MCF 10A (cell line): Measurements from ENCODE around the gene PPP4R1. TPM values are rescaled to one million over a fixed set of nuclear protein-coding genes. Genes with fewer than 3 reads are reported as not detected.

Experiments
- BruUV-seq: library from RNA; stranded (reverse); fragments of 400-500 nt; replicated peaks from 2 replicates; lab custom pipeline; 2021; lab: Mats Ljungman, UMichigan
- CTCF ChIA-PET: fragments of 300-600 bp; sonication (Branson Sonifier 250); formaldehyde crosslinking; extraction: SDS; loops from one replicate; lab custom pipeline; 2021; ENCODE audit warnings: antibody characterized with exemption, inconsistent platforms; lab: Yijun Ruan, JAX
- POLR2A ChIA-PET: fragments of 300-600, 350-650 bp; sonication (Branson Sonifier 250); formaldehyde crosslinking; extraction: SDS; loops from one replicate; lab custom pipeline; 2020; ENCODE audit warnings: antibody characterized with exemption, inconsistent platforms; lab: Yijun Ruan, JAX
- DNase-seq: peaks from one replicate; pipeline ENCODE4 v3.0.0-alpha.2; 2018; ENCODE audit not compliant: unreplicated experiment
- H3K27ac Mint-ChIP-seq: one replicate; pipeline ENCODE4 v1.8.0; 2022; ENCODE audit warnings: mild to moderate bottlenecking, low read depth, mixed read lengths; ENCODE audit not compliant: unreplicated experiment
- H3K27me3 Mint-ChIP-seq: one replicate; pipeline ENCODE4 v1.8.0; 2022; ENCODE audit warnings: mixed read lengths; ENCODE audit not compliant: insufficient read depth, unreplicated experiment
- H3K36me3 Mint-ChIP-seq: one replicate; pipeline ENCODE4 v1.8.0; 2022; ENCODE audit warnings: mild to moderate bottlenecking, moderate library complexity, mixed read lengths; ENCODE audit not compliant: insufficient read depth, unreplicated experiment
- H3K4me1 Mint-ChIP-seq: one replicate; pipeline ENCODE4 v1.8.0; 2022; ENCODE audit warnings: mixed read lengths; ENCODE audit not compliant: insufficient read depth, unreplicated experiment
- H3K4me3 Mint-ChIP-seq: one replicate; pipeline ENCODE4 v1.8.0; 2022; ENCODE audit warnings: mild to moderate bottlenecking, moderate library complexity, mixed read lengths; ENCODE audit not compliant: unreplicated experiment
- H3K9me3 Mint-ChIP-seq: one replicate; pipeline ENCODE4 v1.8.0; 2022; ENCODE audit warnings: mixed read lengths; ENCODE audit not compliant: unreplicated experiment
- intact Hi-C: fragments of 100-400 bp; cut with micrococcal nuclease; formaldehyde crosslinking; loops from 2 replicates; pipeline ENCODE4 v1.14.1; 2022
- total RNA-seq: library from RNA; stranded (reverse); gene quantifications from 2 replicates; pipeline ENCODE4 v1.2.3, GENCODE V29; 2022
- TF ChIP-seq, protein P1 (sequence below): fragments of 200-600 bp; IDR thresholded peaks from one replicate; pipeline ENCODE4 v1.8.0; 2022; ENCODE audit warnings: antibody characterized with exemption, mild to moderate bottlenecking; ENCODE audit not compliant: unreplicated experiment

The PPP4R1 gene
- total RNA-seq, 1 experiment from 2014 or later: 109 TPM

DNA sequence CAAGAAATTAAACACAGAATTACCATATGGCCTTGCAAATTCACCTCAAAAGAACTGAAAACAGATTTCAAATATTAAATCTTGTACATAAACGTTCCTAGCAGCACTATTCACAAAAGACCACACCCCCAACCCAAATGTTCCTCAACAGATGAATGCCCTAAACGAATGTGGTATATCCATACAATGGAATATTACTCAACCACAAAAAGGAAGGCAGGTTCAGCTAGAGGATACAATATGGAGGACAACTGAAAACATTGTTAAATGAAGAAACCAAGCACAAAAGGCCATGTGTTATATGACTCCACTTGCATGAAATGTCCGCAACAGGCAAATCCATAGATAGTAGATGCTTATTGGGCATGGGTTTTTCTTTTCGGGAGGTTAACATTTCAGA lies 61.7 kb downstream of the PPP4R1 start:
- DNase-seq: no peak
- H3K4me1 Mint-ChIP-seq: no peaks in the 10 kb centered on the region
- H3K27ac Mint-ChIP-seq: no peak overlapping the region
- ChIA-PET POLR2A (interaction anchor here (0.5 to 1.3 kb wide), 2 partner anchors 11 to 55 kb away, joined by 3 to 6 read pairs; no protein-coding TSS in a partner anchor), CTCF (interaction anchor here (1.3 to 1.4 kb wide), 2 partner anchors 10 to 35 kb away, joined by 3 to 5 read pairs; no protein-coding TSS in a partner anchor)
- BruUV-seq: no TSS peak
- no peaks in the 10 kb centered on the region for H3K27me3 Mint-ChIP-seq
- TF ChIP-seq, protein P1, sequence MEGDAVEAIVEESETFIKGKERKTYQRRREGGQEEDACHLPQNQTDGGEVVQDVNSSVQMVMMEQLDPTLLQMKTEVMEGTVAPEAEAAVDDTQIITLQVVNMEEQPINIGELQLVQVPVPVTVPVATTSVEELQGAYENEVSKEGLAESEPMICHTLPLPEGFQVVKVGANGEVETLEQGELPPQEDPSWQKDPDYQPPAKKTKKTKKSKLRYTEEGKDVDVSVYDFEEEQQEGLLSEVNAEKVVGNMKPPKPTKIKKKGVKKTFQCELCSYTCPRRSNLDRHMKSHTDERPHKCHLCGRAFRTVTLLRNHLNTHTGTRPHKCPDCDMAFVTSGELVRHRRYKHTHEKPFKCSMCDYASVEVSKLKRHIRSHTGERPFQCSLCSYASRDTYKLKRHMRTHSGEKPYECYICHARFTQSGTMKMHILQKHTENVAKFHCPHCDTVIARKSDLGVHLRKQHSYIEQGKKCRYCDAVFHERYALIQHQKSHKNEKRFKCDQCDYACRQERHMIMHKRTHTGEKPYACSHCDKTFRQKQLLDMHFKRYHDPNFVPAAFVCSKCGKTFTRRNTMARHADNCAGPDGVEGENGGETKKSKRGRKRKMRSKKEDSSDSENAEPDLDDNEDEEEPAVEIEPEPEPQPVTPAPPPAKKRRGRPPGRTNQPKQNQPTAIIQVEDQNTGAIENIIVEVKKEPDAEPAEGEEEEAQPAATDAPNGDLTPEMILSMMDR: no peak
- intact Hi-C loops: no loop called here
- no peak overlapping the region for H3K4me3 Mint-ChIP-seq
- H3K9me3 Mint-ChIP-seq: no peaks in the 10 kb centered on the region
- peaks cover 97% of the 10 kb centered on the region for H3K36me3 Mint-ChIP-seq

DNA sequence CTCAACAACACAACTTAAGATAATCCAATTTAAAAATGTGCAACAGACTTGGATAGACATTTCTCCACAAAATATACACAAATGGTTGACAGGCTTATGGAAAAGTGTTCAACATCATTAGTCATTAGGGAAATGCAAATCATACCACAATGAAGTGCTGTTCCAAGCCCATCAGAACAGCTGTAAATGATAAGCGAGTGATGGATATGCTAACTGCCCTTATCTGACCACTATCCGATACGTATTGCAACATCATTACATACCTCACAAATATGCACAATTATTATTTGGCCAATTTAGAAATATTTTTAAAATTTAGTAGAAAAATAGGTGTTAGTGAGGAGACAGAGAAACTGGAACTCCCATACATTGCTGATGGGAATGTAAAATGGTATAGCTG lies 62.2 kb downstream of the PPP4R1 start:
- POLR2A ChIA-PET: interaction anchor here (0.5 to 1.3 kb wide), 4 partner anchors 10 to 179 kb away, joined by 3 to 6 read pairs (median 3); no protein-coding TSS in a partner anchor
- no peak overlapping the region for H3K27ac Mint-ChIP-seq
- BruUV-seq: no TSS peak
- H3K27me3 Mint-ChIP-seq: no peaks in the 10 kb centered on the region
- H3K4me1 Mint-ChIP-seq: no peaks in the 10 kb centered on the region
- H3K4me3 Mint-ChIP-seq: no peak overlapping the region
- TF ChIP-seq, protein P1: no peak
- CTCF ChIA-PET: interaction anchor here (1.3 kb wide), 1 partner anchor 9 kb away, joined by 5 read pairs; no protein-coding TSS in a partner anchor
- DNase-seq: no peak
- intact Hi-C loops: no loop called here
- no peaks in the 10 kb centered on the region for H3K9me3 Mint-ChIP-seq
- peaks cover 97% of the 10 kb centered on the region for H3K36me3 Mint-ChIP-seq

DNA sequence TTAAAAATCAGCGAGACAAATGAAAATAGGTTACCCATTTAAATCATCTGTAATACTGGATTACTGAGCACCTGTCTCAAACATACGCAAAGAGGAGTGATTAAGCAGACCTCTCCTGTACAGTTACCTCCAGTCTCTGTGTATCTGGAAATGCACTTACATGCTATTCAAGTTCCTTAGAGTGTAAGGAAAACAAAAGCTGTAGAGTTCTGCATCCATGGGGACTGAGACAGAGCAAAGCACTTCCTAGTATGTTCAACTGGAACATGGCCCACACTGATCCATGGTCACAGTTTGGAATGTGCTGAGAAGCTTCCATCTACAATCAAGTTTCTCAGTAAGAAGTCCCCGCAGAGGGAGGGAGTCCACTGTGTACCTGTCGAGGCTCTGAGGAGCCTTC lies 63.9 kb downstream of the PPP4R1 start:
- H3K36me3 Mint-ChIP-seq: peaks cover 97% of the 10 kb centered on the region

DNA sequence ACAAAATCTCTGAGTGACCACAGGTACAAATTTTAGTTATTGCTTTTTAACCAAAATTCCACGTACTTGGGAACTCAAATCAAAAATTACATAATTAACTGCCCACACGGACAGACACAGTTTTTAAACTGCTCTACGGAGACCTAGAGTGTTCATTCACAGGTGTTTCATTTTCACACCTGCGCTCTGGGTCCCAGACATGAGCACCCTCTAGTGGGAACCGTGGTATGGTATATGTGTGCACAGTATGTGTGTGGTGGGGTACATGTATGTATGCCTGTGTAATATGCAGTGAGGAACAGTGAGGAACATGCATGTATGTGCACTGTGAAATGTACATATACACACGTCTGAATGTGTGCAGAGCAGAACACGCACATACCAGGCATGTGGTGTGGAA lies 65.0 kb downstream of the PPP4R1 start:
- CTCF ChIA-PET: no interaction called here
- BruUV-seq: no TSS peak
- no peaks in the 10 kb centered on the region for H3K9me3 Mint-ChIP-seq
- POLR2A ChIA-PET: no interaction called here
- no peak overlapping the region for H3K27ac Mint-ChIP-seq
- no peaks in the 10 kb centered on the region for H3K4me1 Mint-ChIP-seq
- TF ChIP-seq, protein P1: no peak
- DNase-seq: no peak
- H3K36me3 Mint-ChIP-seq: peaks cover 95% of the 10 kb centered on the region
- intact Hi-C loops: no loop called here
- H3K27me3 Mint-ChIP-seq: no peaks in the 10 kb centered on the region
- H3K4me3 Mint-ChIP-seq: no peak overlapping the region

More for the DNA sequence above, 63.9 kb downstream of the PPP4R1 start:
- no peaks in the 10 kb centered on the region for H3K27me3 Mint-ChIP-seq
- ChIA-PET POLR2A (interaction anchor here (0.9 to 1.2 kb wide), 2 partner anchors 10 to 15 kb away, joined by 3 read pairs; no protein-coding TSS in a partner anchor), CTCF (no interaction called here)
- no peak overlapping the region for H3K27ac Mint-ChIP-seq
- TF ChIP-seq, protein P1: no peak
- no peak overlapping the region for H3K4me3 Mint-ChIP-seq
- H3K4me1 Mint-ChIP-seq: no peaks in the 10 kb centered on the region
- intact Hi-C loops: no loop called here
- no peaks in the 10 kb centered on the region for H3K9me3 Mint-ChIP-seq
- DNase-seq: no peak
- no TSS peak for BruUV-seq
